HL-60 (cell line): ENCODE measurements around the gene MX2.

Source experiments
- DNase-seq, 2 experiments: peaks; one replicate each; pipeline ENCODE4 v3.0.0-alpha.2; 2010 to 2020; ENCODE audit warnings: low read depth in 1 of 2, low spot score in 1 of 2
- H3K27ac ChIP-seq: fragments of 250-450 bp; sonication (Bioruptor Pico); replicated peaks from 2 replicates; pipeline ENCODE4 v1.5.1; 2020; ENCODE audit warnings: mild to moderate bottlenecking, moderate library complexity
- H3K27me3 ChIP-seq: fragments of 250-450 bp; sonication (Bioruptor Pico); 2 replicates; pipeline ENCODE4 v1.5.1; 2021; ENCODE audit warnings: mild to moderate bottlenecking, moderate library complexity; ENCODE audit not compliant: insufficient read depth, poor library complexity, severe bottlenecking
- H3K4me3 ChIP-seq: replicated peaks from 2 replicates; pipeline ENCODE4 v1.5.1; 2011; ENCODE audit warnings: mild to moderate bottlenecking, control low read depth, low read length; ENCODE audit not compliant: insufficient read depth
- GABPA ChIP-seq: IDR thresholded peaks from 2 replicates; pipeline ENCODE4 v1.6.1; 2012; ENCODE audit warnings: low read depth
- POLR2AphosphoS5 ChIP-seq: IDR thresholded peaks from 2 replicates; pipeline ENCODE4 v1.6.1; 2012; ENCODE audit warnings: low read depth
- SPI1 ChIP-seq: IDR thresholded peaks from 2 replicates; pipeline ENCODE4 v1.6.1; 2012; ENCODE audit warnings: low read depth, mild to moderate bottlenecking, borderline replicate concordance
- TF ChIP-seq, protein P1 (sequence below): IDR thresholded peaks from one replicate; pipeline ENCODE4 v1.5.1; 2011; ENCODE audit warnings: low read length, control low read depth, inconsistent platforms; ENCODE audit not compliant: insufficient read depth
- TF ChIP-seq, protein P2 (sequence below): IDR thresholded peaks from 2 replicates; pipeline ENCODE4 v1.6.1; 2012; ENCODE audit warnings: low read depth; ENCODE audit not compliant: insufficient replicate concordance

Gene MX2

DNA sequence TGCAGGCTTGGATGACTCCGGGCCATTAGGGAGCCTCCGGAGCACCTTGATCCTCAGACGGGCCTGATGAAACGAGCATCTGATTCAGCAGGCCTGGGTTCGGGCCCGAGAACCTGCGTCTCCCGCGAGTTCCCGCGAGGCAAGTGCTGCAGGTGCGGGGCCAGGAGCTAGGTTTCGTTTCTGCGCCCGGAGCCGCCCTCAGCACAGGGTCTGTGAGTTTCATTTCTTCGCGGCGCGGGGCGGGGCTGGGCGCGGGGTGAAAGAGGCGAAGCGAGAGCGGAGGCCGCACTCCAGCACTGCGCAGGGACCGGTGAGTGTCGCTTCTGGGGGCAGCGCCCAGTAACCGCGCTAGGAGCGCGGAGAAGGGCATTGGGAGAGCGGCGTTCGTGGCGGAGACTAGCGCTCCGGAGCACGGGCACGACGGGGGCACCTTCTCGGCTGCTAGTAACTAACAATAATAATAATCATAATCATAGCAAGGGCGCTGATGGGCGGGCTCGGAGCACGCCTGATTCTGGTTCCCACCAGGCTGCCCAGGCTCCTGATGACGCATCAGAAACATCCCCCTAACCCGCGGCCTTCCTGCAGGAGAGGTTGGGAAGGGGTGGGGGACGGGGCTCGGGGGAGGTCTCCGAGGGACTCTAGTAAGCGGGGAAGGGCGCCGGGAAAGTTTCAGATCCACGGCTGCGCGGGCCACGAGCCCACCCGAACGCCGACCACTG, 64.3 kb downstream of the MX2 start, which contains the start of gene MX1:
TSS of gene MX1 (plus strand) at position 286 of the 722 bp plus-strand sequence. CDS start 5,832 bp downstream, outside the sequence.
- H3K27ac ChIP-seq: no peak within 1 kb of the TSS
- peak within 1 kb of the TSS; percentile 37 for H3K4me3 ChIP-seq
- DNase-seq: peak in 1 of 2 experiments; percentile 18
- H3K27me3 ChIP-seq: peaks cover 11% of the 10 kb centered on the region
- TF ChIP-seq POLR2AphosphoS5 (no peak), GABPA (no peak), SPI1 (no peak)
- TF ChIP-seq, protein P1, sequence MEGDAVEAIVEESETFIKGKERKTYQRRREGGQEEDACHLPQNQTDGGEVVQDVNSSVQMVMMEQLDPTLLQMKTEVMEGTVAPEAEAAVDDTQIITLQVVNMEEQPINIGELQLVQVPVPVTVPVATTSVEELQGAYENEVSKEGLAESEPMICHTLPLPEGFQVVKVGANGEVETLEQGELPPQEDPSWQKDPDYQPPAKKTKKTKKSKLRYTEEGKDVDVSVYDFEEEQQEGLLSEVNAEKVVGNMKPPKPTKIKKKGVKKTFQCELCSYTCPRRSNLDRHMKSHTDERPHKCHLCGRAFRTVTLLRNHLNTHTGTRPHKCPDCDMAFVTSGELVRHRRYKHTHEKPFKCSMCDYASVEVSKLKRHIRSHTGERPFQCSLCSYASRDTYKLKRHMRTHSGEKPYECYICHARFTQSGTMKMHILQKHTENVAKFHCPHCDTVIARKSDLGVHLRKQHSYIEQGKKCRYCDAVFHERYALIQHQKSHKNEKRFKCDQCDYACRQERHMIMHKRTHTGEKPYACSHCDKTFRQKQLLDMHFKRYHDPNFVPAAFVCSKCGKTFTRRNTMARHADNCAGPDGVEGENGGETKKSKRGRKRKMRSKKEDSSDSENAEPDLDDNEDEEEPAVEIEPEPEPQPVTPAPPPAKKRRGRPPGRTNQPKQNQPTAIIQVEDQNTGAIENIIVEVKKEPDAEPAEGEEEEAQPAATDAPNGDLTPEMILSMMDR: no peak

DNA sequence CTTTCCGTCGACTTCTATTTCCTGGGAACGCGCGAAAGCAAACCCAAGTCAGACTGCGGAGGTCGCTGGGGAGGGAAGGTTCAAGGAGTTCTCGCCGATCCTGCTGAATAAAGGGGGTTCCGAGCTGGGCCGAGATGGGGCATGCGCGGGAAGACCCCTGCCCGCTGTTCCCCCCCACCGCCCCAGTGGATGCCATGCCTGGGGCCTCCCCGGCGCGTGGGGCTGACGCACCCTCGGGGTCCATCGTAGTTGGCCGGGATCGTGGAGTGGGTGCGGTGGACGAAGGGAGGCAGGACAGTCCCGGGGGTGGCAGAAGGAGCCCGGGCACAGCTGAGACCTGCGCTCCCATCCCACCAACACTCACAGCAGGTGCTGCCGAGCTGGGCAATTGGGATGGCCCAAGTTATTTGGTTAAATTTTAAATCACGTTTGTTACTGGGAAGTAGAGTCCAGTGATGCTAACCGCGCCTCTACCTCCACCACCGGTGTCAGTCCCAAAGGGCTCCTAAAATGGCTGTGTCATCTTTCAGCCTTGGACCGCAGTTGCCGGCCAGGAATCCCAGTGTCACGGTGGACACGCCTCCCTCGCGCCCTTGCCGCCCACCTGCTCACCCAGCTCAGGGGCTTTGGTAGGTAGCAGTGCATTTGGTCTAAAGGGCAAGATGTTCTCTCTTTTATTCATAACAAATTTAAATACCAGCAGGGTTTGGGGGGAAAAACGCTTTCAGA, 65.0 kb downstream of the MX2 start:
- H3K27ac ChIP-seq: no peak overlapping the region
- no peak for TF ChIP-seq SPI1
- TF ChIP-seq, protein P2, sequence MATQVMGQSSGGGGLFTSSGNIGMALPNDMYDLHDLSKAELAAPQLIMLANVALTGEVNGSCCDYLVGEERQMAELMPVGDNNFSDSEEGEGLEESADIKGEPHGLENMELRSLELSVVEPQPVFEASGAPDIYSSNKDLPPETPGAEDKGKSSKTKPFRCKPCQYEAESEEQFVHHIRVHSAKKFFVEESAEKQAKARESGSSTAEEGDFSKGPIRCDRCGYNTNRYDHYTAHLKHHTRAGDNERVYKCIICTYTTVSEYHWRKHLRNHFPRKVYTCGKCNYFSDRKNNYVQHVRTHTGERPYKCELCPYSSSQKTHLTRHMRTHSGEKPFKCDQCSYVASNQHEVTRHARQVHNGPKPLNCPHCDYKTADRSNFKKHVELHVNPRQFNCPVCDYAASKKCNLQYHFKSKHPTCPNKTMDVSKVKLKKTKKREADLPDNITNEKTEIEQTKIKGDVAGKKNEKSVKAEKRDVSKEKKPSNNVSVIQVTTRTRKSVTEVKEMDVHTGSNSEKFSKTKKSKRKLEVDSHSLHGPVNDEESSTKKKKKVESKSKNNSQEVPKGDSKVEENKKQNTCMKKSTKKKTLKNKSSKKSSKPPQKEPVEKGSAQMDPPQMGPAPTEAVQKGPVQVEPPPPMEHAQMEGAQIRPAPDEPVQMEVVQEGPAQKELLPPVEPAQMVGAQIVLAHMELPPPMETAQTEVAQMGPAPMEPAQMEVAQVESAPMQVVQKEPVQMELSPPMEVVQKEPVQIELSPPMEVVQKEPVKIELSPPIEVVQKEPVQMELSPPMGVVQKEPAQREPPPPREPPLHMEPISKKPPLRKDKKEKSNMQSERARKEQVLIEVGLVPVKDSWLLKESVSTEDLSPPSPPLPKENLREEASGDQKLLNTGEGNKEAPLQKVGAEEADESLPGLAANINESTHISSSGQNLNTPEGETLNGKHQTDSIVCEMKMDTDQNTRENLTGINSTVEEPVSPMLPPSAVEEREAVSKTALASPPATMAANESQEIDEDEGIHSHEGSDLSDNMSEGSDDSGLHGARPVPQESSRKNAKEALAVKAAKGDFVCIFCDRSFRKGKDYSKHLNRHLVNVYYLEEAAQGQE: no peak
- TF ChIP-seq, protein P1: no peak
- TF ChIP-seq GABPA: no peak
- no peak for TF ChIP-seq POLR2AphosphoS5
- peaks cover 11% of the 10 kb centered on the region for H3K27me3 ChIP-seq
- peak overlapping the region; percentile 37 for H3K4me3 ChIP-seq
- DNase-seq: no peak

DNA sequence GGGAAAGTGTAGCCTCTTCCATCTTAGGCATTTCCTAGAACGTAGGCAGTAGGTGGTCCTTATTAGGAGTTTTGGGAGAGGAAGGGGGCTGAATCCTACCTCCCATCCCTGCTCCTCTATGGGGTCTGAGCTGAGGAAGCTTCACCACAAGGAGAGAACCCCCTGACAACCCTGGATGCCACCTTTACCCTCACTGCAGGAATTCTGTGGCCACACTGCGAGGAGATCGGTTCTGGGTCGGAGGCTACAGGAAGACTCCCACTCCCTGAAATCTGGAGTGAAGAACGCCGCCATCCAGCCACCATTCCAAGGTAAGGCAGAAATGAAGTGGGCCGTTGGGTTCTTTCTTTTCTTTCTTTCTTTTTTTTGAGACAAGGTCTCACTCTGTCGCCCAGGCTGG, 65.7 kb downstream of the MX2 start:
- no peak for TF ChIP-seq POLR2AphosphoS5
- TF ChIP-seq GABPA: no peak
- no peak for TF ChIP-seq SPI1
- TF ChIP-seq, protein P2: no peak
- TF ChIP-seq, protein P1: no peak
- Histone ChIP-seq H3K27ac (no peak overlapping the region), H3K27me3 (peaks cover 11% of the 10 kb centered on the region), H3K4me3 (no peak overlapping the region)
- no peak for DNase-seq
